ENCODE results near the gene ACTG1.
A peak's percentile ranks its signal among the peaks of the same experiment; 100 is the strongest.

The ACTG1 gene

GRCh38 chr17:81474958-81475357 is 37.6 kb downstream of the ACTG1 start:
- no peak overlapping the region for H4K8ac ChIP-seq (ENCODE audit: low read depth, low read length)
- no peak for DNase-seq (ENCODE audit: low spot score)

GRCh38 chr17:81473019-81473418 is 39.6 kb downstream of the ACTG1 start:
- Histone ChIP-seq H3K36me3 (replicated peaks in 1 of 2; ENCODE audit: control insufficient read depth in 2 of 2, insufficient read depth in 2 of 2, low read length in 2 of 2) (no peaks in the 10 kb centered on the region), H2AFZ (ENCODE audit: low read length) (no peak overlapping the region), H3K4ac (ENCODE audit: low read length) (no peak overlapping the region), H4K8ac (ENCODE audit: low read depth, low read length) (no peak overlapping the region), H4K91ac (ENCODE audit: low read depth, low read length, poor library complexity) (no peak overlapping the region), H3K4me1 (ENCODE audit: control insufficient read depth in 2 of 2, insufficient read depth in 1 of 2, low read depth in 1 of 2, low read length in 2 of 2) (peaks cover 15 to 22% of the 10 kb centered on the region in 2 donors), H3K23ac (ENCODE audit: low read depth, low read length, poor library complexity) (peak overlapping the region; percentile 2), H3K9me3 (replicated peaks in 1 of 2; ENCODE audit: control insufficient read depth in 2 of 2, insufficient read depth in 1 of 2, low read depth in 1 of 2, low read length in 2 of 2) (peaks cover 0 to 4% of the 10 kb centered on the region in 2 donors), H3K14ac (ENCODE audit: low read length) (no peak overlapping the region), H2AK5ac (ENCODE audit: low read depth, low read length) (peak overlapping the region; percentile 3), H2BK12ac (ENCODE audit: low read length) (no peak overlapping the region), H3K4me3 (ENCODE audit: low read length in 2 of 2) (no peak overlapping the region), H3K27ac (replicated peaks; ENCODE audit: low read length) (no peak overlapping the region), H2BK15ac (ENCODE audit: low read length) (no peak overlapping the region), H2BK120ac (ENCODE audit: low read depth, low read length) (no peak overlapping the region), H3K9ac (ENCODE audit: low read depth, low read length, poor library complexity) (no peak overlapping the region), H3K18ac (ENCODE audit: low read length) (peak overlapping the region; percentile 85), H3K4me2 (ENCODE audit: insufficient read depth, low read length, poor library complexity, severe bottlenecking) (no peak overlapping the region), H3K79me1 (ENCODE audit: low read depth, low read length) (no peaks in the 10 kb centered on the region), H3K27me3 (ENCODE audit: control insufficient read depth in 3 of 3, insufficient read depth in 3 of 3, low read depth in 1 of 3, low read length in 3 of 3) (no peaks in the 10 kb centered on the region), H2BK5ac (ENCODE audit: low read length) (no peak overlapping the region)
- DNase-seq (ENCODE audit: low spot score), result no peak
- WGBS, 2 donors (ENCODE audit: extremely low coverage in 2 of 2, insufficient read length in 2 of 2, insufficient replicate concordance in 1 of 2), result no CpG with 5 or more reads among the region's 8 CpGs

More at GRCh38 chr17:81474958-81475357, 37.6 kb downstream of the ACTG1 start:
- no peak overlapping the region for H2BK5ac ChIP-seq (ENCODE audit: low read length)
- H3K4me2 ChIP-seq (ENCODE audit: insufficient read depth, low read length, poor library complexity, severe bottlenecking), result no peak overlapping the region
- peak overlapping the region; percentile 28 for H3K23ac ChIP-seq (ENCODE audit: low read depth, low read length, poor library complexity)
- no peak overlapping the region for H2BK12ac ChIP-seq (ENCODE audit: low read length)
- no peak overlapping the region for H3K4me3 ChIP-seq (ENCODE audit: low read length in 2 of 2)
- H4K91ac ChIP-seq (ENCODE audit: low read depth, low read length, poor library complexity), result no peak overlapping the region
- H2AFZ ChIP-seq (ENCODE audit: low read length), result peak overlapping the region; percentile 40
- peaks cover 14 to 34% of the 10 kb centered on the region in 2 donors for H3K4me1 ChIP-seq (ENCODE audit: control insufficient read depth in 2 of 2, insufficient read depth in 1 of 2, low read depth in 1 of 2, low read length in 2 of 2)
- no peaks in the 10 kb centered on the region for H3K27me3 ChIP-seq (ENCODE audit: control insufficient read depth in 3 of 3, insufficient read depth in 3 of 3, low read depth in 1 of 3, low read length in 3 of 3)
- no peak overlapping the region for H3K14ac ChIP-seq (ENCODE audit: low read length)
- H3K9ac ChIP-seq (ENCODE audit: low read depth, low read length, poor library complexity), result peak overlapping the region; percentile 78
- no peak overlapping the region for H3K4ac ChIP-seq (ENCODE audit: low read length)
- no peak overlapping the region for H3K18ac ChIP-seq (ENCODE audit: low read length)
- H3K79me1 ChIP-seq (ENCODE audit: low read depth, low read length), result no peaks in the 10 kb centered on the region
- no peaks in the 10 kb centered on the region for H3K36me3 ChIP-seq (replicated peaks in 1 of 2; ENCODE audit: control insufficient read depth in 2 of 2, insufficient read depth in 2 of 2, low read length in 2 of 2)
- H2BK120ac ChIP-seq (ENCODE audit: low read depth, low read length), result no peak overlapping the region
- H2AK5ac ChIP-seq (ENCODE audit: low read depth, low read length), result peak overlapping the region; percentile 52
- peaks cover 0 to 4% of the 10 kb centered on the region in 2 donors for H3K9me3 ChIP-seq (replicated peaks in 1 of 2; ENCODE audit: control insufficient read depth in 2 of 2, insufficient read depth in 1 of 2, low read depth in 1 of 2, low read length in 2 of 2)
- peak overlapping the region; percentile 75 for H2BK15ac ChIP-seq (ENCODE audit: low read length)
- no peak overlapping the region for H3K27ac ChIP-seq (replicated peaks; ENCODE audit: low read length)
- WGBS, 2 donors (ENCODE audit: extremely low coverage in 2 of 2, insufficient read length in 2 of 2, insufficient replicate concordance in 1 of 2), result no CpG with 5 or more reads among the region's 16 CpGs

- Histone ChIP-seq H4K8ac (ENCODE audit: low read depth, low read length) (no peak overlapping the region), H3K27me3 (ENCODE audit: control insufficient read depth in 3 of 3, insufficient read depth in 3 of 3, low read depth in 1 of 3, low read length in 3 of 3) (no peaks in the 10 kb centered on the region), H3K36me3 (replicated peaks in 1 of 2; ENCODE audit: control insufficient read depth in 2 of 2, insufficient read depth in 2 of 2, low read length in 2 of 2) (peaks cover 0 to 5% of the 10 kb centered on the region in 2 donors), H2BK120ac (ENCODE audit: low read depth, low read length) (peak overlapping the region; percentile 52), H3K14ac (ENCODE audit: low read length) (no peak overlapping the region), H3K9ac (ENCODE audit: low read depth, low read length, poor library complexity) (no peak overlapping the region), H2BK5ac (ENCODE audit: low read length) (no peak overlapping the region), H2AFZ (ENCODE audit: low read length) (peak overlapping the region; percentile 58), H3K23ac (ENCODE audit: low read depth, low read length, poor library complexity) (no peak overlapping the region), H2BK15ac (ENCODE audit: low read length) (peak overlapping the region; percentile 2), H3K27ac (replicated peaks; ENCODE audit: low read length) (no peak overlapping the region), H3K4ac (ENCODE audit: low read length) (no peak overlapping the region), H3K18ac (ENCODE audit: low read length) (peak overlapping the region; percentile 36), H3K79me1 (ENCODE audit: low read depth, low read length) (peaks cover 3% of the 10 kb centered on the region), H3K4me2 (ENCODE audit: insufficient read depth, low read length, poor library complexity, severe bottlenecking) (no peak overlapping the region), H3K9me3 (replicated peaks in 1 of 2; ENCODE audit: control insufficient read depth in 2 of 2, insufficient read depth in 1 of 2, low read depth in 1 of 2, low read length in 2 of 2) (peaks cover 0 to 4% of the 10 kb centered on the region in 2 donors), H2AK5ac (ENCODE audit: low read depth, low read length) (no peak overlapping the region), H2BK12ac (ENCODE audit: low read length) (no peak overlapping the region), H4K91ac (ENCODE audit: low read depth, low read length, poor library complexity) (peak overlapping the region; percentile 40), H3K4me1 (ENCODE audit: control insufficient read depth in 2 of 2, insufficient read depth in 1 of 2, low read depth in 1 of 2, low read length in 2 of 2) (peaks cover 13% of the 10 kb centered on the region in 2 donors), H3K4me3 (ENCODE audit: low read length in 2 of 2) (no peak overlapping the region)
- no CpG with 5 or more reads among the region's 28 CpGs for WGBS, 2 donors (ENCODE audit: extremely low coverage in 2 of 2, insufficient read length in 2 of 2, insufficient replicate concordance in 1 of 2)
- DNase-seq (ENCODE audit: low spot score), result no peak
Measured at GRCh38 chr17:81471818-81472456, 40.7 kb downstream of the ACTG1 start.

- Histone ChIP-seq H3K4ac (ENCODE audit: low read length) (no peak overlapping the region), H3K27me3 (ENCODE audit: control insufficient read depth in 3 of 3, insufficient read depth in 3 of 3, low read depth in 1 of 3, low read length in 3 of 3) (no peaks in the 10 kb centered on the region), H3K18ac (ENCODE audit: low read length) (peak overlapping the region; percentile 16), H3K14ac (ENCODE audit: low read length) (no peak overlapping the region), H3K4me2 (ENCODE audit: insufficient read depth, low read length, poor library complexity, severe bottlenecking) (no peak overlapping the region), H3K79me1 (ENCODE audit: low read depth, low read length) (peaks cover 3% of the 10 kb centered on the region), H4K91ac (ENCODE audit: low read depth, low read length, poor library complexity) (peak overlapping the region; percentile 40), H3K9ac (ENCODE audit: low read depth, low read length, poor library complexity) (no peak overlapping the region), H4K8ac (ENCODE audit: low read depth, low read length) (no peak overlapping the region), H3K27ac (replicated peaks; ENCODE audit: low read length) (peak overlapping the region; percentile 20), H3K23ac (ENCODE audit: low read depth, low read length, poor library complexity) (no peak overlapping the region), H2AK5ac (ENCODE audit: low read depth, low read length) (no peak overlapping the region), H2BK15ac (ENCODE audit: low read length) (peak overlapping the region; percentile 2), H2BK5ac (ENCODE audit: low read length) (no peak overlapping the region), H3K36me3 (replicated peaks in 1 of 2; ENCODE audit: control insufficient read depth in 2 of 2, insufficient read depth in 2 of 2, low read length in 2 of 2) (peaks cover 0 to 8% of the 10 kb centered on the region in 2 donors), H2AFZ (ENCODE audit: low read length) (peak overlapping the region; percentile 58), H3K4me3 (ENCODE audit: low read length in 2 of 2) (no peak overlapping the region), H2BK120ac (ENCODE audit: low read depth, low read length) (peak overlapping the region; percentile 52), H3K4me1 (ENCODE audit: control insufficient read depth in 2 of 2, insufficient read depth in 1 of 2, low read depth in 1 of 2, low read length in 2 of 2) (peaks cover 13 to 16% of the 10 kb centered on the region in 2 donors), H3K9me3 (replicated peaks in 1 of 2; ENCODE audit: control insufficient read depth in 2 of 2, insufficient read depth in 1 of 2, low read depth in 1 of 2, low read length in 2 of 2) (no peaks in the 10 kb centered on the region), H2BK12ac (ENCODE audit: low read length) (no peak overlapping the region)
- WGBS, 2 donors (ENCODE audit: extremely low coverage in 2 of 2, insufficient read length in 2 of 2, insufficient replicate concordance in 1 of 2), result no CpG with 5 or more reads among the region's 14 CpGs
- no peak for DNase-seq (ENCODE audit: low spot score)
Measured at GRCh38 chr17:81470944-81471817, 41.4 kb downstream of the ACTG1 start.

Data from neuronal stem cell (in vitro differentiated cells).